C4-2B (cell line): Measurements from ENCODE around the gene NTRK3.

Experiments
- H3K27ac ChIP-seq: fragments of 450-650 bp; 2 replicates; pipeline ENCODE4 v1.5.1; 2017
- CTCF ChIP-seq: fragments of 450-650 bp; conservative IDR thresholded peaks from 2 replicates; pipeline ENCODE4 v1.5.1; 2017; ENCODE audit warnings: mild to moderate bottlenecking
- ZFX ChIP-seq: fragments of 450-650 bp; IDR thresholded peaks from 2 replicates; pipeline ENCODE4 v1.6.1; 2017

Gene NTRK3

GRCh38 chr15:88013111-88013510, 243.4 kb downstream of the NTRK3 start:
- no peak overlapping the region for H3K27ac ChIP-seq
- TF ChIP-seq ZFX, result no peak
- no peak for TF ChIP-seq CTCF

- TF ChIP-seq ZFX, result no peak
- no peak for TF ChIP-seq CTCF
These were observed 243.9 kb downstream of the NTRK3 start for GRCh38 chr15:88012688-88013087.

GRCh38 chr15:88012233-88012632, 244.3 kb downstream of the NTRK3 start:
- TF ChIP-seq ZFX (no peak), CTCF (no peak)
- H3K27ac ChIP-seq, result no peak overlapping the region

More at GRCh38 chr15:88012688-88013087, 243.9 kb downstream of the NTRK3 start:
- no peak overlapping the region for H3K27ac ChIP-seq

GRCh38 chr15:88011533-88011932, 245.0 kb downstream of the NTRK3 start:
- H3K27ac ChIP-seq, result no peak overlapping the region
- no peak for TF ChIP-seq ZFX
- TF ChIP-seq CTCF, result no peak

- TF ChIP-seq CTCF (no peak), ZFX (no peak)
These were observed 250.4 kb downstream of the NTRK3 start for GRCh38 chr15:88006146-88006545.

GRCh38 chr15:88004399-88004798, 252.1 kb downstream of the NTRK3 start:
- TF ChIP-seq ZFX (no peak), CTCF (no peak)
- H3K27ac ChIP-seq, result no peak overlapping the region

More at GRCh38 chr15:88006146-88006545, 250.4 kb downstream of the NTRK3 start:
- H3K27ac ChIP-seq, result no peak overlapping the region

GRCh38 chr15:88003541-88004327, 252.8 kb downstream of the NTRK3 start:
- peak; percentile 31 for TF ChIP-seq CTCF
- no peak for TF ChIP-seq ZFX
- H3K27ac ChIP-seq, result no peak overlapping the region
